K562 (cell line): ENCODE data around the gene COQ10B.

ENCODE experiments used
- CTCF ChIP-seq, 3 experiments: IDR thresholded peaks in 2 of 3; conservative IDR thresholded peaks in 1 of 3; 2 replicates each; pipeline ENCODE4 v1.5.1; 2011 to 2012; ENCODE audit warnings: low read length in 3 of 3, mild to moderate bottlenecking in 3 of 3, control low read depth in 2 of 3, improper control_type of control experiment in 1 of 3, inconsistent platforms in 1 of 3, low read depth in 1 of 3, mixed read lengths in 1 of 3, moderate library complexity in 1 of 3; ENCODE audit not compliant: insufficient read depth in 2 of 3
- EP300 ChIP-seq: IDR thresholded peaks from 2 replicates; pipeline ENCODE4 v1.6.1; 2012; ENCODE audit warnings: low read length, improper control_type of control experiment
- PATZ1 ChIP-seq: fragments of 250-450 bp; sonication (Bioruptor Pico); IDR thresholded peaks from 2 replicates; pipeline ENCODE4 v1.5.0; 2020; ENCODE audit warnings: mild to moderate bottlenecking, borderline replicate concordance
- TF ChIP-seq, protein P1 (sequence below): sonication (generic); formaldehyde crosslinking; IDR thresholded peaks from 2 replicates; pipeline ENCODE4 v1.8.1; 2023; ENCODE audit warnings: mild to moderate bottlenecking, missing genetic modification reagents

DNA sequence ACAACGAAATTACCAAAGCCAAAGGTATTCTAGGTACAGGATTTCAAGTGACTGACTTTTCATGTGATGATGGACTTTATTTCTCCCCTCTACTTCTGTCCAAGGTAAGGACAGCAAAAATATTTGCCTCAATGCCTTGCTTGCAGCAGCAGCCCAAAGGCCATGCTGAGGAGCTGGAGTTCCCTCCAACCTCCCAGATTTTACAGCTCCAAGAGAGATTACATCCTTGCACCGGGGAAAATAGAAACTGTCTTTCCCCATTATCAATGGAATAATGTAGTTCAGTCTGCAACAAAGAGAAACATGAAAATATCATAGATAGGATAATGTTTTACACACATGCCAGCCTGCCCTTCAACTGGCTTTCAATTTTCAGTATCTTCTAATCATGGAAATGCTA lies 32.8 kb downstream of the COQ10B start:
- TF ChIP-seq CTCF (IDR thresholded peaks at IDR 0.05 in 2 of 3, conservative IDR thresholded peaks at IDR 0.05 in 1 of 3; ENCODE audit: insufficient read depth in 2 of 3, low read depth in 1 of 3, low read length in 3 of 3), result no peak
- TF ChIP-seq PATZ1 (CRISPR knock-in tag), result no peak
- TF ChIP-seq, protein P1, sequence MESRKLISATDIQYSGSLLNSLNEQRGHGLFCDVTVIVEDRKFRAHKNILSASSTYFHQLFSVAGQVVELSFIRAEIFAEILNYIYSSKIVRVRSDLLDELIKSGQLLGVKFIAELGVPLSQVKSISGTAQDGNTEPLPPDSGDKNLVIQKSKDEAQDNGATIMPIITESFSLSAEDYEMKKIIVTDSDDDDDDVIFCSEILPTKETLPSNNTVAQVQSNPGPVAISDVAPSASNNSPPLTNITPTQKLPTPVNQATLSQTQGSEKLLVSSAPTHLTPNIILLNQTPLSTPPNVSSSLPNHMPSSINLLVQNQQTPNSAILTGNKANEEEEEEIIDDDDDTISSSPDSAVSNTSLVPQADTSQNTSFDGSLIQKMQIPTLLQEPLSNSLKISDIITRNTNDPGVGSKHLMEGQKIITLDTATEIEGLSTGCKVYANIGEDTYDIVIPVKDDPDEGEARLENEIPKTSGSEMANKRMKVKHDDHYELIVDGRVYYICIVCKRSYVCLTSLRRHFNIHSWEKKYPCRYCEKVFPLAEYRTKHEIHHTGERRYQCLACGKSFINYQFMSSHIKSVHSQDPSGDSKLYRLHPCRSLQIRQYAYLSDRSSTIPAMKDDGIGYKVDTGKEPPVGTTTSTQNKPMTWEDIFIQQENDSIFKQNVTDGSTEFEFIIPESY, result no peak
- no peak for TF ChIP-seq EP300
